HepG2 (cell line): ENCODE measurements around the gene RAB11FIP2.

Experiments
- BORCS8-MEF2B ChIP-seq: sonication (generic); formaldehyde crosslinking; IDR thresholded peaks from 2 replicates; pipeline ENCODE4 v1.8.0; 2022; ENCODE audit warnings: mild to moderate bottlenecking, missing genetic modification reagents
- ETV6 ChIP-seq: sonication (generic); formaldehyde crosslinking; conservative IDR thresholded peaks from 2 replicates; pipeline ENCODE4 v1.4.0; 2020; ENCODE audit warnings: missing genetic modification reagents
- NBN ChIP-seq: fragments of 450-650 bp; conservative IDR thresholded peaks from 2 replicates; pipeline ENCODE4 v1.6.1; 2017
- REST ChIP-seq, 2 experiments: IDR thresholded peaks; 2 replicates each; pipeline ENCODE4 v1.6.1; 2011 to 2012; ENCODE audit warnings: low read length in 2 of 2, borderline replicate concordance in 1 of 2, low read depth in 1 of 2, mild to moderate bottlenecking in 1 of 2, moderate library complexity in 1 of 2
- RFX5 ChIP-seq: IDR thresholded peaks from 2 replicates; pipeline ENCODE4 v1.6.1; 2011; ENCODE audit warnings: low read depth, low read length, improper control_type of control experiment
- TOE1 ChIP-seq: sonication (generic); formaldehyde crosslinking; IDR thresholded peaks from 2 replicates; pipeline ENCODE4 v1.4.0; 2020; ENCODE audit warnings: mild to moderate bottlenecking, missing genetic modification reagents
- ZBTB26 ChIP-seq: IDR thresholded peaks from 2 replicates; pipeline ENCODE4 v1.6.1; 2016; ENCODE audit warnings: missing compliant biosample characterization, missing genetic modification reagents, borderline replicate concordance
- ZNF17 ChIP-seq: sonication (generic); formaldehyde crosslinking; IDR thresholded peaks from 2 replicates; pipeline ENCODE4 v1.5.0; 2020; ENCODE audit warnings: mild to moderate bottlenecking, missing genetic modification reagents
- ZNF331 ChIP-seq: sonication (generic); formaldehyde crosslinking; IDR thresholded peaks from 2 replicates; pipeline ENCODE4 v1.4.0; 2020; ENCODE audit warnings: missing genetic modification reagents
- ZNF704 ChIP-seq: sonication (generic); formaldehyde crosslinking; IDR thresholded peaks from 2 replicates; pipeline ENCODE4 v1.8.1; 2023; ENCODE audit warnings: mild to moderate bottlenecking, inconsistent platforms, moderate library complexity, missing genetic modification reagents, borderline replicate concordance
- TF ChIP-seq, protein P1 (sequence below): sonication (generic); formaldehyde crosslinking; IDR thresholded peaks from 2 replicates; pipeline ENCODE4 v1.5.0; 2020; ENCODE audit warnings: mild to moderate bottlenecking, missing genetic modification reagents, moderate library complexity
- TF ChIP-seq, protein P2 (sequence below): sonication (generic); formaldehyde crosslinking; IDR thresholded peaks from 2 replicates; pipeline ENCODE4 v1.4.0; 2020; ENCODE audit warnings: missing genetic modification reagents

GRCh38 chr10:118012952-118013525 lies 33.7 kb downstream of the RAB11FIP2 start:
- TF ChIP-seq ZNF331 = no peak
- TF ChIP-seq BORCS8-MEF2B (CRISPR knock-in tag) = no peak
- TF ChIP-seq ZNF17 (CRISPR knock-in tag) = no peak
- no peak for TF ChIP-seq ETV6 (CRISPR knock-in tag)
- no peak for TF ChIP-seq RFX5
- TF ChIP-seq ZBTB26 (CRISPR knock-in tag) = no peak
- no peak for TF ChIP-seq TOE1 (CRISPR knock-in tag)
- TF ChIP-seq, protein P1, sequence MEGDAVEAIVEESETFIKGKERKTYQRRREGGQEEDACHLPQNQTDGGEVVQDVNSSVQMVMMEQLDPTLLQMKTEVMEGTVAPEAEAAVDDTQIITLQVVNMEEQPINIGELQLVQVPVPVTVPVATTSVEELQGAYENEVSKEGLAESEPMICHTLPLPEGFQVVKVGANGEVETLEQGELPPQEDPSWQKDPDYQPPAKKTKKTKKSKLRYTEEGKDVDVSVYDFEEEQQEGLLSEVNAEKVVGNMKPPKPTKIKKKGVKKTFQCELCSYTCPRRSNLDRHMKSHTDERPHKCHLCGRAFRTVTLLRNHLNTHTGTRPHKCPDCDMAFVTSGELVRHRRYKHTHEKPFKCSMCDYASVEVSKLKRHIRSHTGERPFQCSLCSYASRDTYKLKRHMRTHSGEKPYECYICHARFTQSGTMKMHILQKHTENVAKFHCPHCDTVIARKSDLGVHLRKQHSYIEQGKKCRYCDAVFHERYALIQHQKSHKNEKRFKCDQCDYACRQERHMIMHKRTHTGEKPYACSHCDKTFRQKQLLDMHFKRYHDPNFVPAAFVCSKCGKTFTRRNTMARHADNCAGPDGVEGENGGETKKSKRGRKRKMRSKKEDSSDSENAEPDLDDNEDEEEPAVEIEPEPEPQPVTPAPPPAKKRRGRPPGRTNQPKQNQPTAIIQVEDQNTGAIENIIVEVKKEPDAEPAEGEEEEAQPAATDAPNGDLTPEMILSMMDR (CRISPR knock-in tag) = no peak
- no peak for TF ChIP-seq REST (IDR thresholded peaks at IDR 0.05; ENCODE audit: borderline replicate concordance in 1 of 2, low read depth in 1 of 2, low read length in 2 of 2)
- no peak for TF ChIP-seq ZNF704 (CRISPR knock-in tag)
- TF ChIP-seq NBN = no peak
- TF ChIP-seq, protein P2, sequence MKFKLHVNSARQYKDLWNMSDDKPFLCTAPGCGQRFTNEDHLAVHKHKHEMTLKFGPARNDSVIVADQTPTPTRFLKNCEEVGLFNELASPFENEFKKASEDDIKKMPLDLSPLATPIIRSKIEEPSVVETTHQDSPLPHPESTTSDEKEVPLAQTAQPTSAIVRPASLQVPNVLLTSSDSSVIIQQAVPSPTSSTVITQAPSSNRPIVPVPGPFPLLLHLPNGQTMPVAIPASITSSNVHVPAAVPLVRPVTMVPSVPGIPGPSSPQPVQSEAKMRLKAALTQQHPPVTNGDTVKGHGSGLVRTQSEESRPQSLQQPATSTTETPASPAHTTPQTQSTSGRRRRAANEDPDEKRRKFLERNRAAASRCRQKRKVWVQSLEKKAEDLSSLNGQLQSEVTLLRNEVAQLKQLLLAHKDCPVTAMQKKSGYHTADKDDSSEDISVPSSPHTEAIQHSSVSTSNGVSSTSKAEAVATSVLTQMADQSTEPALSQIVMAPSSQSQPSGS (CRISPR knock-in tag) = no peak
